Lower leg skin (tissue), 3 donors: ENCODE measurements around the gene NCF2.

Source experiments
- CTCF ChIP-seq, 3 donors: fragments of 450-650 bp; IDR thresholded peaks; one replicate each; pipeline ENCODE4 v1.5.1; 2016; ENCODE audit warnings: antibody characterized with exemption in 3 of 3, mild to moderate bottlenecking in 3 of 3, moderate library complexity in 2 of 3
- POLR2A ChIP-seq, 2 donors: fragments of 450-650 bp; IDR thresholded peaks; one replicate each; pipeline ENCODE4 v1.6.1; 2016 to 2017; ENCODE audit warnings: antibody characterized with exemption in 2 of 2, mild to moderate bottlenecking in 1 of 2, moderate library complexity in 1 of 2

DNA sequence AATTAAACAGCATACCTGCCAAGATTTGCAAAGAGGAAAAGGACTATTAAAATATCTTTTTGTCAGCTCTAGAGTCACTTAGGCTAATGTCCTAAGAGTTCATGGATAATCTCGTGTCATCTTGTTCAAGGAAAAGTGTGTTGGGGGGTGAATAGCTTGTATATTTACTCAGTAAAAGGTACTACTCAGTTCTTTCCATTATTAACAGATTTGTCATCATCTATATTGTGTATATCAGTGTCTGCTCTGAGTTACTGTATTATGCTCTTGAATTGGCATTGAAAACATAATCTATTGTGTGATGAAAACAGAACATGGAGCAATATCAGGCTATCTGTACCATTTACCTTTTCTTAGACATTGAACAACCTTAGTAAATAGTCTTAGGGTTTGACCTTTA lies 76.0 kb downstream of the NCF2 start:
- no peak for TF ChIP-seq CTCF (IDR thresholded peaks at IDR 0.05)
- TF ChIP-seq POLR2A (IDR thresholded peaks at IDR 0.05), result no peak
